Loucy (cell line): Measurements from ENCODE around the gene CBFB.

Experiments
- CTCF ChIP-seq: fragments of 200-600 bp; sonication (generic); conservative IDR thresholded peaks from 2 replicates; pipeline ENCODE4 v1.5.1; 2014; ENCODE audit warnings: mild to moderate bottlenecking, antibody characterized with exemption, low read length
- EZH2phosphoT487 ChIP-seq: fragments of 200-600 bp; IDR thresholded peaks from 2 replicates; pipeline ENCODE4 v1.6.1; 2018; ENCODE audit warnings: antibody characterized with exemption, mild to moderate bottlenecking, moderate library complexity, borderline replicate concordance

- TF ChIP-seq CTCF (no peak), EZH2phosphoT487 (no peak)
These were observed 55.5 kb downstream of the CBFB start for GRCh38 chr16:67084345-67085028.
